HL-60/S4 treated with phorbol 12-myristate 13-acetate at 8.2 ng/mL for 4 days and 3 days (cell line): ENCODE measurements around the gene OR2AK2.
"Not testable (repeated sequence)": the region's sequence is repeated elsewhere in the genome, so short reads cannot be mapped to it uniquely, and the experiment has no call there.

Experiments used
- in situ Hi-C: fragments of 300-500 bp; cut with MboI; formaldehyde crosslinking; loops from 2 replicates; pipeline ENCODE4 v1.15.0; 2022; ENCODE audit warnings: low sequenced_read_pairs

OR2AK2 gene, protein sequence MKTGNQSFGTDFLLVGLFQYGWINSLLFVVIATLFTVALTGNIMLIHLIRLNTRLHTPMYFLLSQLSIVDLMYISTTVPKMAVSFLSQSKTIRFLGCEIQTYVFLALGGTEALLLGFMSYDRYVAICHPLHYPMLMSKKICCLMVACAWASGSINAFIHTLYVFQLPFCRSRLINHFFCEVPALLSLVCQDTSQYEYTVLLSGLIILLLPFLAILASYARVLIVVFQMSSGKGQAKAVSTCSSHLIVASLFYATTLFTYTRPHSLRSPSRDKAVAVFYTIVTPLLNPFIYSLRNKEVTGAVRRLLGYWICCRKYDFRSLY

DNA sequence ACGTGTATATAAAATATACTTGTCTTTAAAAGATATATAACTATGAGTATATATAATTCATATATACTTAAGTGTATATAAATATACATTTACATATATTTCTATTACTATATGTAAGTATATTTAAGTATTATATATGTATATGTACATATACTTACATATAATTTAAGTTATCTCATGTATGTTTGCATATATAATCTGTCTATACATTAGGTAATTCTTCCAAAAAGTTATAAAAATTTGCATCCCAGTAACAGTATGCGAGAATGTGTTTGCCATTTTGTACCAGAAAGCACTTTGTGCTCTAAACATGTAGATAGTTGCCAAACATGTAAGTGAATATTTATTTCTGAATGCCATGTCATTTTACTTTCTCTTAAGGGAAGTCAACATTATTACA lies at the start of gene OR2AK2:
Gene OR2AK2, plus strand, starts transcription at position 301 of the 400 bp plus-strand sequence. CDS start 144 bp downstream, outside the sequence.
- in situ Hi-C loops, result no loop called here

DNA sequence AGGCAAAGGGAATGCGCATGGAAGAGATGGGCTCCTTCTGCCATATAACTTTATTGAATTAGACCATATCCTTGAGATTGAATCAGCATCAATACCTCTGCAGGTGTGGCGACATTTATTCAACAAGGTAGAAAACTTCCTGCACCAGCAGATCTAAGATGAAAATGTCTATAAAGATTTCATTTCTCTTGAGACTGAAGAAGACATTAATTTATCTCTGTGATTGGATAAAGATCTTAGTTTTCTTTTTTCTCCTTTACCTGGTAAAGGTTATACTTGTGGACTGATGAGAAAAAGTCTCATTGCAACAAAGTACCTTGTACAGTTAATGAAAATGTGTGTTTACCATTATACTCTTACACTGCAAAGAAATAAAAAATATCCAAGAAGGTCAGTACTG lies 45.1 kb upstream of the OR2AK2 start, which contains the start of gene OR2T8:
Gene OR2T8, plus strand, starts transcription at position 301 of the 400 bp plus-strand sequence. CDS start 766 bp downstream, outside the sequence.
- in situ Hi-C loops, result no loop called here

DNA sequence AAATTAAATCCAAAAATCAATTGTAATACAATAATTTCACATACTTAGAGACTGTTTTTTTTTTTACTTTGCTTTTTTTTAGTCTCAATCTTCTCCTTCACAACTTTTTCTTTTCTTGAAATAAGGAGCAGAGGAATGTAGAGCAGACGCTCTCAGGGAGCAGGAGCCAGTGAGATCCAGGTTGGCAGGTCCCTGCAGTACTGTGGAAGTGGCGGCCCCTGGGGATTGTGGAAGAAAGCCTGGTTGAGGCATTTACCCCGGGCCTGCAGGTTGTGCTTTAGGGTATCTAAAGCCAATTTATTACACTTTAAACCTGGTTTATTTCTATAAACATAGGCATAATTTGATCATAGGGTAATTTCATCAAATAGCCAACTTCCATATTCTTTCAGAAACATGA lies 41.1 kb upstream of the OR2AK2 start:
- in situ Hi-C loops, result no loop called here

DNA sequence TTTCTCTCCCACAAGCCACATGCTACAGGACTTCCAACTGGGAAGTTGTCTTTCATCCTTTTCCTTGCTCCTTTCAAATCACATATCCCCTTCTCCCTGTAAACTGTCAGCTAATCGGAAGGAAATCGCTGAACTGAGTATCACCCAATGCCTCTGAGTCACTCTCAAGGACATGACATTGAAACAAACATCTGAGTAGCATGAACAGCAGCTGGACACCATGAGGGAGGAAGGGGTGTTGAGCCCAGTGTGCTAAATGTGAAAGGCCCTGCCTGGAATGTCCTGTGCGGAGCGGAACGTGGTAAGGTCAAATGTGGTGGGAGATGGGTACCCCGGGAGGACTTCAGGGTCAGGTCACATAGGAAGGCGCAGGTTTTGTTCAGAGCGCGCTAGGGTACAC lies 40.2 kb upstream of the OR2AK2 start, which contains the start of gene OR2AJ1:
Gene OR2AJ1, plus strand, starts transcription at position 22 of the 400 bp plus-strand sequence. CDS start 8,880 bp downstream, outside the sequence.
- in situ Hi-C loops, result no loop called here

DNA sequence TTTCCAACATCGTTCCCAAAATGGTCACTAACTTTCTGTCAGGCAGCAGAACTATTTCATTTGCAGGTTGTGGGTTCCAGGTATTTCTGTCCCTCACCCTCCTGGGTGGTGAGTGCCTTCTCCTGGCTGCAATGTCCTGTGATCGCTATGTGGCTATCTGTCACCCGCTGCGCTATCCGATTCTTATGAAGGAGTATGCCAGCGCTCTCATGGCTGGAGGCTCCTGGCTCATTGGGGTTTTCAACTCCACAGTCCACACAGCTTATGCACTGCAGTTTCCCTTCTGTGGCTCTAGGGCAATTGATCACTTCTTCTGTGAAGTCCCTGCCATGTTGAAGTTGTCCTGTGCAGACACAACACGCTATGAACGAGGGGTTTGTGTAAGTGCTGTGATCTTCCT lies 31.0 kb upstream of the OR2AK2 start:
- in situ Hi-C loops, result no loop called here

DNA sequence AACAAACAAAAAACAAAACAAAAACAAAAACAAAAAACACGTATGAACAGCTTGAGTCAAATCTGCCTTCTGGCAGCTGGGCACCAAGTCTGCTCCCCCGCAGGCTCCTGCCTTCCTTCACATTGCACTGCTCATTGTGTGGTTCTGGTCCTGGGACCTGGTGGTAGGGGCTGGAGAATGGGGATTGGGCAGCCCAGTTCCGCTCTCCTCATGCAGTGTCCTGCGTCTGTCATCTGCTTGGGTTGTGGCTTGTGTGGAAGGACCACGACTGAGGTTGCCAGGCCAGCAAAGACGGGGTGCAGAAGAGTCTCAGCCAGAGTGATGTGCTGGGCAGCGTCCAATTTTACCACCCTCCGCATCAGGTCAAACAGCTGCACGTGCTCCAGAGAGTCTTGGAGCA lies 29.3 kb upstream of the OR2AK2 start:
- in situ Hi-C loops, result no loop called here

DNA sequence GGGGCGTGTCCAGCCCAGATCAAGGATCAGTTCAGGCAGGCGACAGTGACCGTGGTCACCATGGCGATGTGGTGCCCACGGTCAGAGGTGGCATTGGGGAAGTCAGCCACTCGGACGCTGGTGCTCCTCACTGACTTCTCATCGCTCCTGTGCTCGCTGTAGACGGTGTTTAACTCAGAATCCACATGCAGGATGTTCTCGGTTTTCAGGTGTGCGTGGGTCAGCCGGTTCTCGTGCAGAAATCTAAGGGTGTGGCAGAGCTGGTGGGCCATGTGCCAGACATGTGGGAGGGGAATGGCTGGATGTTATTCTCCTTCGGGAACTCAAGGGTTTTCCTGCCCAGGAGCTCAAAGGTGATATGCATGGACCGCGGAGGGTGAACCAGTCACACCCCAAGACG lies 28.6 kb upstream of the OR2AK2 start:
- in situ Hi-C loops, result no loop called here

DNA sequence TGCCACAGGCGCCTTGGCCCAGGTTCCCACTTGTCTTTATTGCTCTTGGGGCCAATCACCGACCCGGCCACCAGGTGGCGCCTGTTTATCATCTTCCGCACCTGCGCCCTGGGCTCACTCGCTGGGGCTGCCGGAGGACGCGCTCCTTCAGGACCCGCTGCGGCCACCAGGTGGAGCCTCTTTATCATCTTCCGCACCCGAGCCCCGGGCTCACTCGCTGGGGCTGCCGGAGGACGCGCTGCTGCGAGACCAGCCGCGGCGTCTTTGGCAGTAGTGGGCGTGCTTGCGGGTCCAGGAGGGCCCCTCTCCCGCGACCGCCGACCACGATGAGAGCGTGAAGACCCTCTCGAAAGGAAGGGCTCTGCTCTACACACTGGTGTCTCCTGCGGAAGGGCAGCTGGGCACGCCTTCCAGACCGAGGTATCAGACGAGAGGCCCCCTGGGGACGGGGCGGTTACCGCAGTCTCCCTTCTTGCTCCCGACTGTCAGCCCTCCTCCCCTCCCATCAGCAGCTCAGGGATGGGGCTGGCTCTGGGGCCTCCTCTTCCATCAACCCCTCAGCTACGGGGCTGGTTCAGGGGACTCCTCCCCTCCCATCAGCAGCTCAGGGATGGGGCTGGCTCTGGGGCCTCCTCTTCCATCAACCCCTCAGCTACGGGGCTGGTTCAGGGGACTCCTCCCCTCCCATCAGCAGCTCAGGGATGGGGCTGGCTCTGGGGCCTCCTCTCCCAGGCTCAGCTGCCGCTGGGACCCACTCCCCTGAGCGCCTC lies 27.9 kb upstream of the OR2AK2 start:
- in situ Hi-C loops, result not testable (repeated sequence)

DNA sequence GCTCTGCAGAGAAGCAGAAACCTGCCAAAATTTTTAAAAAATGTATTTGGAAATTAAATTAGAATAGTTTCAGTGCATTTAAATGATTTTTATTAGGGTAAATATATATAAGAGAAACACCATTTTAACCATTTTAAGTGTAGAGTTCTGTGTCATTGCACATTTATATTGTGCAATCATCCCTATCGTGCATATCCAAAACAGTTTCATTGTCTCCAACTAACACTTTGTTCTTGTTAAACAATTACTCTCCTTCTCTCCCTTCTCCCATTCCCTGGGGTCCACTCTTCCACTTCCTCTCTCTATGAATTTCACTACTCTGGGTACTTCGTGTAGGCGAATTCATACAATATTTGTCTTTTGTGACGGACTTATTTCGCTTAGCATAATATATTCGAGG lies 22.4 kb upstream of the OR2AK2 start:
- in situ Hi-C loops, result no loop called here

DNA sequence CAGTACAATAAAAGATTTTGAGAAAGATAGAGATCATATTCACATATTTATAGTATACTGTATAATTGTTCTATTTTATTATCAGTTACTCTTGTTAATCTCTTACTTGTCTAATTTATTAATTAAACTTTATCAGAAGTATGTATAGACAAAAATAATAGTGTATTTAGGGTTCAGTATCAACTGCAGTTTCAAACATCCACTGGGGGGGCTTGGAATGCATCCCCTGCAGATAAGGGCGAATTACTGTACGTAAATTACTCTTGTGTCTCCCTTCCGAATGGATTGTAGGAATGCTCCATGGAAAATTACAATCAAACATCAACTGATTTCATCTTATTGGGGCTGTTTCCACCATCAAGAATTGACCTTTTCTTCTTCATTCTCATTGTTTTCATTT lies 16.5 kb upstream of the OR2AK2 start, which contains the start of gene OR2L8:
Gene OR2L8, plus strand, starts transcription at position 301 of the 400 bp plus-strand sequence. Its CDS starts 0 bp downstream, at position 301.
- in situ Hi-C loops, result no loop called here

DNA sequence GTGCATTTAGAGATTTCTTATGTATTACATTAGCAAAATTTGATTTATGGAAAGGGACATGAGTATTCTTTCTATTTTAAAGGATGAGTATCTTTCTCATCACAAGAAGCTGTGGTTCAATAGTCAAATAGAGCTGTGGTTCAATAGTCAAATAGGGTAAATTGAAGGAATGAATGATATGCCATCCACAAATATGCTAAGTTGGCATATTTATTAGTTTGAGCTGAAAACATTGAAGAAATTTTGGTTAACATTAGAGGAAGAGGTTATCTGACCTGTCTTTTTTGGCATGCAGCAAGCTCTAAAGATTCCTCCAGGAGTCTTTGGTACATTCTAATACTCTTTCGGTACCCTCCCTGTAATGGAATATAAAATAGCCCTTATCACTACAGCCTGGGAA lies 11.6 kb upstream of the OR2AK2 start:
- in situ Hi-C loops, result no loop called here

DNA sequence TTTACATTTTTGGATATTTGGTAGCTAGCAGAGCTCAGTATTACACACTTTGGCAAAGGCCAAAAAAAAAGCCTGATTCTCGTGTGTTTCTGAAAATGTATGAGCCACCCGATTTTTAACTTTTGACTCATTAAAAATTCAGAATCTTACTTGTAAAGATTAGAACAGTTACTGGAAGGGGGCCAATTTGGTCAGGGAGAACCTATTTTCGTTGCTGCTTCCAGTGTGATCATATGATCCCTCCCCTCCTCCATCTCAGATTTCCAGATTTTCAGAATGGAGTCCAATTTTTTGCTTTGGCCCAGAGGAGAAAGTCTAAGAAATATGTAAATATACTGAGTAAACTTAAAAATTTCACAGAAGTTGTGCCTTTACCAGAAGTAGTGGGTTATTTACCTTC lies 3.2 kb upstream of the OR2AK2 start:
- in situ Hi-C loops, result no loop called here

DNA sequence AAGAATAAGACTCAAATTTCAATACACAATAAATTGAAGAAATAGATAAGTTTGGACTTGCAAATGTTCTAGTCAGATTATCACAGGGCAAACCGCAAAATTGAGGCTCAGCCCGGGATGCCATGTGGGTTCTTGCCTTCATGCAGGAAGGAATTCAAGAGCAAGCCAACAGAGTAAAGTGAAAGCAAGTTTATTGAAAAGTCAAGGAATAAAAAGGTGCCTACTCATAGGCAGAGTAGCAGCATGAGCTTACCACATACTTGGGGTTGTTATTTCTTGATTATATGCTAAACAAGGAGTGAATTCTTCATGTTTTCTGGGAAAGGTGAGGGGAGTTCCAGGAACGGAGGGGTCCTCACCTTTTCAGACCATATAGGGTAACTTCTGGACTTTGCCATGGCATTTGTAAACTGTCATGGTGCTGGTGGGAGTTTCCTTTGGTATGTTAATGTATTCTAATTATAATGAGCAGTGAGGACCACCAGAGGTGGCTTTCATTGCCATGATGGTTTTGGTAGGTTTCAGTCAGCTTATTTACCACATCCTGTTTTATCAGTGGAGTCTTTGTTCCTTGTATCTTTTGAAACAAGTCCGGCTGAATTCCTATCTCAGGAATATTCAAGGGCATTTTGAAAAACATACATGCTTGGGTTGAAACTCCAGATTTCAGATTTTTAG lies 2.0 kb upstream of the OR2AK2 start:
- in situ Hi-C loops, result no loop called here

DNA sequence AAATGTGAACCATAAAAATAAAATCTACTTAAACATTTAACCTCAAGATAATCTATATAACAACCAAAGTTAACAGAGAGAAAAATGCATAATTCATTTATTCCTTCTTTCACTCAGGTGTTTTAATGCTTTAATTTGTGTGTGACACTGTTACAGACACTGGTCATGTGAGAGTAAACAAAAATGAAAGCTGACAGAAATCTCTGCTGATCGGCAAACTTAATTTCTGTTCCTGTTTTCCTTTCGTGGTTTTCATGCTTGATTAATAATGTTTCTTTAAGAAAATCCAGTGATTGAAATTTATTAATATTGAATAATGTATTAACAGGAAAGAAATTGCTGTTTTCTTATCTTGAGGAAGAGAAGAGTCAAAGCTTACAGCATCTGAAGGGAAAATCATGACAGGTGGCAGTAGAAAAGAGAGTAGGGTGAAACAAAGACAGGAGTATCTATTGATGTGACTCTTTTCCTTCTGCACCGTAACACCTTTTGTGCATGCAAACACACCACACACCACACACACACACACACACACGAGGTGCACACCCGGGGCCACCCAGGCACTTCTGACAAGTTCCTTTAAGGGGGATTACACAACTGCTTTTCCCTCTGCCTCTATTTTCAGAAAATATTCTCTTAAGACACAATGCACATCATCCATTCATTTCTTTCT lies 1.6 kb downstream of the OR2AK2 start:
- in situ Hi-C loops, result no loop called here

DNA sequence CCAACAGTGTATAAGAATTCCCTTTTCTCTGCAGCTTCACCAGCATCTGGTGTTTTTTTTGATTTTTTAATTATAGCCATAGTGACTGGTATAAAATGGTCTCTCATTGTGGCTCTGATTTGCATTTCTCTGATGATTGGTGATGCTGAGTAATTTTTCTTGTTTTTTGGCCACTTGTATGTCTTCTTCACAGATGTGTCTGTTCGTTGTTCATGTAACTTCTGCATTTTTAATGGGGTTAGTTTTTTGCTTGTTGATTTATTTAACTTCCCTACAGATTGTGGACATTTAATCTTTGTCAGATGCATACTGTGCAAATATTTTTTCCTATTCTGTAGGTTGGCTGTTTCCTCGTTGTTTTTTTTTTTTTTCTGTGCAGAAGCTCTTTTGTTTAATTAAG lies 28.0 kb downstream of the OR2AK2 start:
- in situ Hi-C loops, result no loop called here

DNA sequence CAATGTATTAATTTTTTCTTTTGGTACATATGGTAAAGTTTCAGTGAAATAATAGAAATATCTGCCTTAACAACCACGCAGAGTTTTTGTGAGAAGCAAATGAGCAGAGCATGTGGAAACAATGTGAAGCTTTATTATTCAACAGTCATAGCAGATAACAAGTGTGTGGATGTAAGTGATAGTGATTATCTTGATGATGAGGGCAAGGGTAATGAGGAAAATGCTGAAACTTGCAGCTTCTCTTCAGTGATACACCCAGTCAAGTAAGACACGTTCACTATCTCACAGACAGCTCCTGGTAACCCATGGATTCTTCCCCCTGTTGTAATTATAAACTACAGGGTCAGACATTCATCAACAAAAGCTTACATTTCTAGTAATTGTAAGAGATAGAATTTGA lies 33.8 kb downstream of the OR2AK2 start:
- in situ Hi-C loops, result no loop called here

DNA sequence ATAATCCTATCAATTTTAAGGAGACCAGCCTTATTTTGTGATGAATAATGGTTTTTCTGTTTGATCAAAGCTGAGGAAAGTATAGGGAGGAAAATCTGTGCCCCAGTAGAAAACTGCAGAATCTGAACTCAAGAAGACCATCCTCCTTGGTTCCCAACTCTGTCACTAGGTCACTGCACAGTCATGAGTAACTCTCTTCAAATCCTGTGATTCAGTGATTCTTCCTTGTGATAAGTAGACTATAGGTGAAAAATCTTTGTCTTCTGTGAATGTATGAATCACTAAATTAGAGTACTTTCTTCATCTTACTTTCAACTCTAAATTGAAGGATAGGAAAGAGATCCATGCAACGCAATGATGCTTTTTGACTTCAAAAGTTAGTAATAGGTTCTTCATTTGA lies 35.1 kb downstream of the OR2AK2 start:
- in situ Hi-C loops, result no loop called here

DNA sequence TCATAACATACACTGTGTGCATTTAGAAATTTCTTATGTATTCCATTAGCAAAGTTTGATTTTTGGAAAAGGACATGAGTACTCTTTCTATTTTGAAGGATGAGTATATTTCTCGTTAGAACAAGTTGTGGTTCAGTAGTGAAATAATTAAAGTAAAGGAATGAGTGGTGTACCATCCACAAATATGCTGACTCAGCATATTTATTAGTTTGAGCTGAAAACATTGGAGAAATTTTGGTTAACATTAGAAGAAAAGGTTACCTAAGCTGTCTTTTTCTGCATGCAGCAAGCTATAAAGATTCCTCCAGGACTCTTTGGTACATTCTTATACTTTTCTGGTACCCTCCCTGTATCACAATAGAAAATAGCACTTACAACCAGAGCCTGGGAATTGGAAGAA lies 42.7 kb downstream of the OR2AK2 start:
- in situ Hi-C loops, result no loop called here

DNA sequence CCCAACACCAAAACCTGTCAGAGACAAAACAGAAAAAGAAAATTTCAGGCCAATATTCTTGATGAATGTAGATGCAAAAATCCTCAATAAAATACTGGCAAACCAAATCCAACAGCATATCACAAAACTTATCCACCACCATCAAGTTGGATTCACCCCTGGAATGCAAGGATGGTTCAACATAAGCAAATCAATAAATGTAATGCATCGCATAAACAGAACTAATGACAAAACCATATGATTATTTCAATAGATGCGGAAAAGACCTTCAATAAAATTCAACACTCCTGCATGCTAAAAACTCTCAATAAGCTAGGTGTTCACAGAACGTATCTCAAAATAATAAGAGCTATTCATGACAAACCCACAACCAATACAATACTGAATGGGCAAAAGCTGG lies 44.6 kb downstream of the OR2AK2 start:
- in situ Hi-C loops, result no loop called here

DNA sequence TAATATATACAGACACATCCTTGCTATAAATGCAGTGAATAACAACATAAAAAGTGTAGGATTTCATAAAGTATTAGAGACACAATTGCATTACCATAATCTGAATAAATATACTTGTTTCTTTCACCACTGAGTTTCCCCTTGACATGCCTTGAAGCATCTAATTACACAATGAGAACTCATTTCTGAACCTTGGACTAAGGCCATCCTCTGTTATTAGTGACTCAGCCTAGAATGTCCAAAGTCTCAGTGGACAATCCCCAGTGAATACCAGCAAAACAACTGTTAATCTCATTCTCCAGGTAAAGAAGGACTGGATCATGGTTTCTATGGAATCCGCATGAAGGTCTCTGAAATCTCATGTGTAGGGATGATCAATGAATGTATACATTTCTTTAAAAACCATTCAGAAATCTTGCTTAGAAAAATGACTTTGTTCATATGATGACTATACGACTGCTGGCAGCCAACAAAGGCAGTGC lies 48.2 kb downstream of the OR2AK2 start, which contains the start of gene OR2L5:
Gene OR2L5, plus strand, starts transcription at position 432 of the 482 bp plus-strand sequence. CDS start 8,288 bp downstream, outside the sequence.
- in situ Hi-C loops, result no loop called here

DNA sequence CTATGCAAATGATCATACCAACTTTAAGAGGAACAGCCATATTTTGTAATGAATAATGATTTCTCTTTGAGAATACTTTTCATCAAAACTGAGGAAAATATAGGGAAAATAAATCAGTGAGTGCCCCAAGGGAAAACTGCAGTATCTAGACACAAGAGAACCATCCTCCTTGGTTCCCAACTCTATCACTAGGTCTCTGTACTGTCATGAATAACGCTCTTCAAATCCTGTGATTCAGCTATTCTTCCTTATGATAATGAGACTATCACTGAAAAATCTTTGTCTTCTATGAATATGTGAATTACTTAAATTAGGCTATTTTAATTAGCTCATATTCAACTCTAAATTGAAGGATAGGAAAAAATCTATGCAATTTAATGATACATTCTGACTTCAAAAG lies 50.8 kb downstream of the OR2AK2 start:
- in situ Hi-C loops, result no loop called here
